SKM-1 (cell line): ENCODE data around the gene PCP2.

Experiments
- DNase-seq: peaks from one replicate; lab custom pipeline; 2025; ENCODE audit not compliant: unreplicated experiment; lab: John Stamatoyannopoulos, UW

The PCP2 gene

GRCh38 chr19:7619671-7620441 is 13.7 kb downstream of the PCP2 start:
- DNase-seq, result no peak

- DNase-seq, result no peak
Measured at GRCh38 chr19:7618771-7619510, 14.6 kb downstream of the PCP2 start.

DNA sequence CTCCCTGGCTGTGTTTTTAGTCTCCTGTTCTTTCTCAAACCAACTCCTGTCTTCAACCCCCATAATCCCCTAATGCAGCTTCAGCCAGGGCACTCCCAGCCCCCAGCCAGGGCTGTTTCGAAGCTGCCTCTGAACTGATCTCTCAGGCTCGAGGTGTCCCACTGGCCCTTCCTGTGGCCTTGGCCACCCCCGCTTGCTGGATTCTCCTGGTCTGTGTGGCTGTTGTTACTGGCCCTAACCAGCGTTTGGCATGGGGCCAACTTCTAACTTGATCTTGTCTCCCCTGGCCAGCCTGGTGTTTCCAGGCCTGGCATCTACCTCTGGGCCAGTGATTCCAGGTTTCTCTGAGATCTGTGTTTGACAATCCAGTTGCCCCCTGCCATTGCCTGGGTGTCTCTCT is 15.2 kb downstream of the PCP2 start:
- DNase-seq, result no peak

DNA sequence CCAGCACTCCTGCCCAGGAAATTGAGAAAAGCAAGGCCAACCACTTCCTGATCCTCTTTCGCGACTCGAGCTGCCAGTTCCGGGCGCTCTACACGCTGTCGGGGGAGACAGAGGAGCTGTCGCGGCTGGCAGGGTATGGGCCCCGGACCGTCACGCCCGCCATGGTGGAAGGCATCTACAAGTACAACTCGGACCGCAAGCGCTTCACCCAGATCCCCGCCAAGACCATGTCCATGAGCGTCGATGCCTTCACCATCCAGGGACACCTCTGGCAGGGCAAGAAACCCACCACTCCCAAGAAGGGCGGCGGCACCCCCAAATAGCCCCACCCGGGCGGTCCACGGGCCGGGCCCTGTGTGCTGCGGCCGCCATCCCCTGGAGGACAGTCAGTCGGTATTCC is 15.8 kb downstream of the PCP2 start:
- DNase-seq, result no peak

DNA sequence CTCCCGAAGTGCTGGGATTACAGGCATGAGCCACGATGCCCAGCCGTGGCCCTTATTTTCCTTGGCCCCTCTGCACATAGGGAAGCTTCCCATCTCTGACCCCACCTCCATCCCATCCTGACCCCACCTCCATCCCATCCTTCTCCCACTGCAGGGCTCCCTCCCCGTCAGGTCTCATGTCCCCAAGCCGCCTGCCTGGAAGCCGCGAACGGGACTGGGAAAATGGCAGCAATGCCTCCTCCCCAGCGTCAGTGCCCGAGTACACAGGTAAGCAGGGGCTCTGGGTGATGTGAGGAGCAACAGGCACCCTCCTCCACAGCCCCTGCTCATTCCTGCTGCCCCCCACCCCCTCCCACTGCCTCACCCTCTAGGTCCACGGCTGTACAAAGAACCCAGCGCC is 16.3 kb downstream of the PCP2 start:
- no peak for DNase-seq

DNA sequence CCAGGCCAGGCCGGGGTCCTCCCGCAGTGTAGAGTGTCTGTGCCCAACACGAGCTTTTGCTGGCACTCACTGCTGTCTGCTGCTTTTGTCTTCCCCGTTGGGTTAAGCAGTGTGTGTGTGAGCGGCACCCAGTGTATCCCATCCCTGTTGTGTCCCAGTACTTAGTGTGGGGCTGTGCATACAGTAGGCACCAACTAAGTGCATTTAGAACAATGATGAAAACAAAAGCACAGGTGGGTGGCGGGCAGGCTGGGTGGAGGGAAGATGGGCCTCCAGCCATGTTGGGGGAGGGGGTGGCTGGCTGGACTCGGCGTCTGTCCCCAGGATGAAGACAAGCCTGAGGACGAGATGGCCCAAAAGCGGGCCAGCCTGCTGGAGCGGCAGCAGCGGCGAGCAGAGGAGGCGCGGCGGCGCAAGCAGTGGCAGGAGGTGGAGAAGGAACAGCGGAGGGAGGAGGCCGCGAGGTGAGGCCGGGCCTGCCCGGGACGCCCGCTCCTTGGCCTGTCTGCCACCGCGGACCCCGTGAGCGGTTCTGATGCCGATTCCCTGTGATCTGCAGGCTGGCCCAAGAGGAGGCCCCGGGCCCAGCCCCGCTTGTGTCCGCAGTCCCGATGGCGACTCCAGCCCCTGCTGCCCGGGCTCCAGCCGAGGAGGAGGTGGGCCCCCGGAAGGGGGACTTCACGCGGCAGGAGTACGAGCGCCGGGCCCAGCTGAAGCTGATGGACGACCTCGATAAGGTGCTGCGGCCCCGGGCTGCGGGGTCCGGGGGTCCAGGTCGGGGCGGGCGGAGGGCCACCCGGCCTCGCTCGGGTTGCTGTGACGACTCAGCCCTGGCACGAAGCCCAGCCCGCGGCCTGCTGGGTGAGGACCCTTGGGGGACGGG is 18.4 kb downstream of the PCP2 start:
- DNase-seq, result no peak

DNA sequence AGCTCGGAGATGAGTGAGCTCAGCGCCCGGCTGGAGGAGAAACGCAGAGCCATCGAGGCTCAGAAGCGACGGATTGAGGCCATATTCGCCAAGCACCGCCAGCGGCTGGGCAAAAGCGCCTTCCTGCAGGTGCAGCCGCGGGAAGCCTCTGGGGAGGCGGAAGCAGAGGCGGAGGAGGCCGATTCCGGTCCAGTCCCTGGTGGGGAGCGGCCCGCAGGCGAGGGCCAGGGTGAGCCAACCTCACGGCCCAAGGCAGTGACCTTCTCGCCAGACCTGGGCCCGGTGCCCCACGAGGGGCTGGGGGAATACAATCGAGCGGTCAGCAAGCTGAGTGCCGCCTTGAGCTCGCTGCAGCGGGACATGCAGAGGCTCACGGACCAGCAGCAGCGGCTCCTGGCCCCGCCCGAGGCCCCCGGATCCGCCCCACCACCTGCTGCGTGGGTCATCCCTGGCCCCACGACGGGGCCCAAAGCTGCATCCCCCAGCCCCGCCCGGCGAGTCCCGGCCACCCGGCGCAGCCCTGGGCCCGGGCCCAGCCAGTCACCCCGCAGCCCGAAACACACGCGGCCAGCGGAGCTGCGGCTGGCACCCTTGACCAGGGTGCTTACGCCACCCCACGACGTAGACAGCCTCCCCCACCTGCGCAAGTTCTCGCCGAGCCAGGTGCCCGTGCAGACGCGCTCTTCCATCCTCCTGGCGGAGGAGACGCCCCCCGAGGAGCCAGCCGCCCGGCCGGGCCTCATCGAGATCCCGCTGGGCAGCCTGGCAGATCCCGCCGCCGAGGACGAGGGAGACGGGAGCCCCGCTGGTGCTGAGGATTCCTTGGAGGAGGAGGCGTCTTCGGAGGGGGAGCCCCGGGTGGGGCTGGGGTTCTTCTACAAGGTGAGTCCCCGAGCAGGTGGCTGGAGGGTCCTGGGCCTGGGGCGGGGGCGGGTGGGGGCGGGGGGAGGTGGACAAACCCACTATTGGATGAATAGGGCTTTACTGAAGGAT is 20.9 kb downstream of the PCP2 start:
- DNase-seq, result no peak

DNA sequence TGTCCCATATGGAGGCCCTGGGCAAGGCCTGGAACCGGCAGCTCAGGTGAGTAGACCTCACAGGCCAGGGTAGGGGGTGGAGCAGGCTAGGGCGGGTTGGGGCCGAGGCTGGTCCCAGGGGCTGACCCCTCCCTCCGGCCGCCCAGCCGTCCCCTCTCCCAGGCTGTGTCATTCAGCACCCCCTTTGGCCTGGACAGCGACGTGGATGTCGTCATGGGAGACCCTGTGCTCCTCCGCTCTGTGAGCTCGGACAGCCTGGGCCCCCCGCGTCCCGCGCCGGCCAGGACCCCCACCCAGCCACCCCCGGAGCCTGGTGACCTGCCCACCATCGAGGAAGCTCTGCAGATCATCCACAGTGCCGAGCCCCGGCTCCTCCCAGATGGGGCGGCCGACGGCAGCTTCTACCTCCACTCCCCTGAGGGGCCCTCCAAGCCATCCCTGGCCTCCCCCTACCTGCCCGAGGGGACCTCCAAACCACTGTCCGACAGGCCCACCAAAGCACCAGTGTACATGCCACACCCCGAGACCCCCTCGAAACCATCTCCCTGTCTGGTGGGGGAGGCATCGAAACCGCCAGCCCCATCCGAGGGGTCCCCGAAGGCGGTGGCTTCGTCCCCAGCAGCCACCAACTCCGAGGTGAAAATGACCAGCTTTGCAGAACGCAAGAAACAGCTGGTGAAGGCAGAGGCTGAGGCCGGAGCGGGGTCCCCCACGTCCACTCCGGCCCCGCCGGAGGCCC is 21.8 kb downstream of the PCP2 start:
- no peak for DNase-seq

DNA sequence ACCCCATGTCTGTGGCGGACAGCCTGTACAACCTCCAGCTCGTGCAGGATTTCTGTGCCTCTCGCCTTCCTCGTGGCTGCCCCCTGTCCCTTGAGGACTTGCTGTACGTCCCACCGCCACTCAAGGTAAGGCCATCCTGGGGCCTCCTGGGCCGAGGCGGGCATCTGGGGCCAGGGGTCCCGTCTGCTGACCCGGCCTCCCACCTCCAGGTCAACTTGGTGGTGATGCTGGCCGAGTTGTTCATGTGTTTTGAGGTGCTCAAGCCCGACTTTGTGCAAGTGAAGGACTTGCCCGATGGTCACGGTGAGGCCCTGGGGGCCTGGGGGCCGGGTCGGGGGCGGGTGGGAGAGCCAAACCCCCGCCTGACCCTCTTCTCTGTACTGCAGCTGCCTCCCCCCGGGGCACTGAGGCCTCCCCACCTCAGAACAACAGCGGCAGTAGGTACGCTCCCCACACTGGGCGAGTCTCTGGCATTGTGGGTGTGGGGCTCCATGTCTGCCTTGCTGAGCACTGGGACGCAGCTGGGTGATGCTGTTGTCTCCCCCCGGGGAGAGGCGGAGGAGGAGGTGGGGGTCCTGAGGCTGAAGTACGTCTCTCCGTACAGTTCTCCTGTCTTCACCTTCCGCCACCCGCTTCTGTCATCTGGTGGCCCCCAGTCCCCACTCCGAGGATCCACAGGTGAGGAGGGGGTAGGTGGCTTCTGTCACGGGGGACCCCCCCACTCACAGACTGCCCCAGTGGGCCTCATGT is 22.9 kb downstream of the PCP2 start:
- no peak for DNase-seq

DNA sequence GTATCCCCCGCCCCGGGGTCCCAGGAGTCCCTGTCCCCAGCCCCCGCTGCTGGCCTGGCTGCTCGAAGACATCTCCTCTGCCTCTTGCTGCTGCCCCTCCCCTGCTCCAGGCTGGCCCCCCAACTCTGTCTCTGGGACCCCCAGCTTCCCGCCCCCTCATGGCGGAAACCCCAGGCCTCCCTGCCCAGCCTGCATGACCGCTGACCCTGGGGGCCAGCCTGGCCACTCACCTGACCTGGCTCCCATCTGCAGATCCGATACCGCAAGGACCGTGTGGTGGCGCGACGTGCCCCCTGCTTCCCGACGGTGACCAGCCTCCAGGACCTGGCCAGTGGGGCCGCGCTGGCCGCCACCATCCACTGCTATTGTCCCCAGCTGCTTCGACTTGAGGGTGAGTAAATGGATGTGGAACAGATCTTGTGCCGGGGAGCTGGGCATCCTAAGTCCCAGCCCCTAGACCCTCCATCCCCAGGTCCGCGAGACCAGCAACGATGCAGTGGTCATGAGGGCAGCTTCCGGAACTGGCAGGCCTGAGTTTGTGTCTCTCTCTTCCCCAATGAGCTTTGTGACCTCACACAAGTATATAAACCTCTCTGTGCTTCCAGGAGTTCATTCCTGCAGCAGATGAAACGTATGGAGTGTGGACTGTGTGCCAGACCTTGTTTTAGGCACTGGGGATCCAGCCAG is 25.5 kb downstream of the PCP2 start:
- DNase-seq, result no peak

- no peak for DNase-seq
Measured at GRCh38 chr19:7607212-7607873, 26.2 kb downstream of the PCP2 start.

GRCh38 chr19:7606289-7606688 is 27.2 kb downstream of the PCP2 start:
- DNase-seq, result no peak

- peak; percentile 29 for DNase-seq
Measured at GRCh38 chr19:7605490-7606222, 27.9 kb downstream of the PCP2 start.

GRCh38 chr19:7603919-7604318 is 29.6 kb downstream of the PCP2 start:
- no peak for DNase-seq

GRCh38 chr19:7602935-7603497 is 30.5 kb downstream of the PCP2 start:
- DNase-seq, result no peak

GRCh38 chr19:7602240-7602934 is 31.1 kb downstream of the PCP2 start:
- no peak for DNase-seq
